GM12891 (cell line): ENCODE measurements around the gene GAPDHS.

Source experiments
- POLR2A ChIP-seq: IDR thresholded peaks from 2 replicates; pipeline ENCODE4 v1.6.1; 2011; ENCODE audit warnings: low read depth, low read length, control low read depth
- POLR2AphosphoS5 ChIP-seq: IDR thresholded peaks from 2 replicates; pipeline ENCODE4 v1.6.1; 2011; ENCODE audit warnings: low read depth, low read length, control low read depth
- POU2F2 ChIP-seq: IDR thresholded peaks from 2 replicates; pipeline ENCODE4 v1.6.1; 2011; ENCODE audit warnings: low read depth, mild to moderate bottlenecking, control low read depth, low read length, moderate library complexity

DNA sequence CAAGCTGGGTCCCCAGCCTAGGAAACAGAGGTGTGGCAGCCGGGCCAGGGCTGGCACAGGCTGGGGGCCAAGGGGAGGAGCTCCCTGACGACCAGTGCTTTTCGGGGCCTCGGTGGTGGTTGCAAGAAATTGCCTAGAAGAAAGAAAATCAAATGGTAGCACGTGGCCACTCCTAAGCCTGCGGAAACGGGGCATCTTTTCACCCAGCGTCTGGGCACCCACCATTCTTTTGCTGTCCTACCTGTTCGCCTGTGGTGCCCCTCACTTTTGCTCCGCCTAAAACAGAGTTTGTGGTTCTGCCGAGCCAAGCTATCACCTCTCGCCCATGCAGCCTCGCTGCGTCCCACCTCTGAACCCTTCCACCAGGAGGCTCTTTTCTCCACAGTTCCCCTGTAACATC, 35.9 kb upstream of the GAPDHS start:
- TF ChIP-seq POLR2AphosphoS5 (no peak), POU2F2 (no peak), POLR2A (no peak)
